SK-N-SH (cell line): ENCODE data around the gene SETSIP.

Experiments used
- TF ChIP-seq, protein P1 (sequence below): IDR thresholded peaks from 2 replicates; pipeline ENCODE4 v1.4.0; 2012; ENCODE audit warnings: low read depth, borderline replicate concordance
- TF ChIP-seq, protein P2 (sequence below): IDR thresholded peaks from 2 replicates; pipeline ENCODE4 v1.4.0; 2012; ENCODE audit warnings: low read depth

DNA sequence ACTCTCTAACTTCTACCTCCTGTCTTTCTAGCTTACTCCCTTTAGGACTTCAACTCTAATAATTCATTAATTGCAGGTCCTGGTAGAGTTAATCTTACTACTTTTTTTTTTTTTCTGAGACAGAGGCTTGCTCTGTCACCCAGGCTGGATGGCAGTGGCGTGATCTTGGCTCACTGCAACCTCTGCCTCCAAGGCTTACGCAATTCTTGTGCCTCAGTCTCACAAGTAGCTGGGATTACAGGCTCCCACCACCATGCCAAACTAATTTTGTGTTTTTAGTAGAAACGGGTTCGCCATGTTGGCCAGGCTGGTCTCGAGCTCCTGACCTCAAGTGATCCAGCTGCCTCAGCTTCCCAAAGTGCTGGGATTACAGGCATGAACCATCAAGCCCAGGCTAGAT is 20.7 kb upstream of the SETSIP start:
- TF ChIP-seq, protein P1, sequence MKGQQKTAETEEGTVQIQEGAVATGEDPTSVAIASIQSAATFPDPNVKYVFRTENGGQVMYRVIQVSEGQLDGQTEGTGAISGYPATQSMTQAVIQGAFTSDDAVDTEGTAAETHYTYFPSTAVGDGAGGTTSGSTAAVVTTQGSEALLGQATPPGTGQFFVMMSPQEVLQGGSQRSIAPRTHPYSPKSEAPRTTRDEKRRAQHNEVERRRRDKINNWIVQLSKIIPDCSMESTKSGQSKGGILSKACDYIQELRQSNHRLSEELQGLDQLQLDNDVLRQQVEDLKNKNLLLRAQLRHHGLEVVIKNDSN: no peak
- TF ChIP-seq, protein P2, sequence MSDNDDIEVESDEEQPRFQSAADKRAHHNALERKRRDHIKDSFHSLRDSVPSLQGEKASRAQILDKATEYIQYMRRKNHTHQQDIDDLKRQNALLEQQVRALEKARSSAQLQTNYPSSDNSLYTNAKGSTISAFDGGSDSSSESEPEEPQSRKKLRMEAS: no peak
